Adrenal gland (tissue), 5 donors: ENCODE data around the gene SSR1.

Source experiments
- CTCF ChIP-seq, 6 experiments: fragments of 450-650 bp in 4 of 6; fragments of 200-600 bp in 2 of 6; sonication (generic) in 1 of 6; IDR thresholded peaks; 1 replicate in 5 of 6; 2 replicates in 1 of 6; pipeline versions ENCODE4 v1.5.1 to v1.8.0; 2016 to 2021; ENCODE audit warnings: antibody characterized with exemption in 6 of 6, mild to moderate bottlenecking in 2 of 6, moderate library complexity in 1 of 6
- POLR2A ChIP-seq, 2 donors: fragments of 450-650 bp; IDR thresholded peaks; one replicate each; pipeline ENCODE4 v1.6.1; 2017; ENCODE audit warnings: antibody characterized with exemption in 2 of 2, mild to moderate bottlenecking in 2 of 2, moderate library complexity in 1 of 2
- donor health status: DM: no; HTN: no; CAD: no.

- no peak for TF ChIP-seq CTCF (IDR thresholded peaks at IDR 0.05)
- TF ChIP-seq POLR2A (IDR thresholded peaks at IDR 0.05): no peak
Measured at GRCh38 chr6:7331452-7331851, 18.5 kb upstream of the SSR1 start.
